Keratinocyte (primary cell): ENCODE results near the gene NAXE.

Experiments
- EZH2 ChIP-seq: IDR thresholded peaks from one replicate; pipeline ENCODE4 v1.6.1; 2012; ENCODE audit warnings: inconsistent platforms, mild to moderate bottlenecking, low read length, moderate library complexity
- TF ChIP-seq, protein P1 (sequence below), 3 experiments: IDR thresholded peaks in 1 of 3; conservative IDR thresholded peaks in 1 of 3; optimal IDR thresholded peaks in 1 of 3; 2 replicates in 2 of 3; 3 replicates in 1 of 3; pipeline versions ENCODE3 to v1.5.1; 2011; ENCODE audit warnings: low read length in 3 of 3, mild to moderate bottlenecking in 3 of 3, moderate library complexity in 2 of 3, control low read depth in 1 of 3, inconsistent platforms in 1 of 3; ENCODE audit not compliant: insufficient read depth in 2 of 3; ENCODE audit errors: extremely low read depth in 1 of 3

DNA sequence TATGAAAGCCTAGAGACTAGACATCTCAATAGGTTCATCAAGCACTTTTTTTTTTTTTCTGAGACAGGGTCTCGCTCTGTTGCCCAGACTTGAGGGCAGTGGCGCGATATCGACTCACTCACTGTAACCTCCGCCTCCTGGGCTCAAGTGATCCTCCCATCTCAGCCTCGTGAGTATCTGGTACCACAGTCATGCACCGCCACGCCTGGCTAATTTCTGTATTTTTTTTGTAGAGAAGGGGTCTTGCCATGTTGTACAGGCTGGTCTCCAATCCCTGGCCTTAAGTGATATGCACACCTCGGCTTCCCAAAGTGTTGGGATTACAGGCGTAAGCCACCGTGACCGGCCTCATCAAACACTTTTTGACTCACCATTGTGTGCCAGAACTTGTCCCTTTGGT lies 10.3 kb downstream of the NAXE start:
- TF ChIP-seq, protein P1, sequence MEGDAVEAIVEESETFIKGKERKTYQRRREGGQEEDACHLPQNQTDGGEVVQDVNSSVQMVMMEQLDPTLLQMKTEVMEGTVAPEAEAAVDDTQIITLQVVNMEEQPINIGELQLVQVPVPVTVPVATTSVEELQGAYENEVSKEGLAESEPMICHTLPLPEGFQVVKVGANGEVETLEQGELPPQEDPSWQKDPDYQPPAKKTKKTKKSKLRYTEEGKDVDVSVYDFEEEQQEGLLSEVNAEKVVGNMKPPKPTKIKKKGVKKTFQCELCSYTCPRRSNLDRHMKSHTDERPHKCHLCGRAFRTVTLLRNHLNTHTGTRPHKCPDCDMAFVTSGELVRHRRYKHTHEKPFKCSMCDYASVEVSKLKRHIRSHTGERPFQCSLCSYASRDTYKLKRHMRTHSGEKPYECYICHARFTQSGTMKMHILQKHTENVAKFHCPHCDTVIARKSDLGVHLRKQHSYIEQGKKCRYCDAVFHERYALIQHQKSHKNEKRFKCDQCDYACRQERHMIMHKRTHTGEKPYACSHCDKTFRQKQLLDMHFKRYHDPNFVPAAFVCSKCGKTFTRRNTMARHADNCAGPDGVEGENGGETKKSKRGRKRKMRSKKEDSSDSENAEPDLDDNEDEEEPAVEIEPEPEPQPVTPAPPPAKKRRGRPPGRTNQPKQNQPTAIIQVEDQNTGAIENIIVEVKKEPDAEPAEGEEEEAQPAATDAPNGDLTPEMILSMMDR (optimal IDR thresholded peaks at IDR 0.05 in 1 of 3, IDR thresholded peaks at IDR 0.05 in 1 of 3, conservative IDR thresholded peaks at IDR 0.05 in 1 of 3; ENCODE audit: extremely low read depth in 1 of 3, insufficient read depth in 2 of 3, low read length in 3 of 3), result no peak
- TF ChIP-seq EZH2, result no peak
